NOMO-1 treated with dmso at 0.1 percent for 144 hours (cell line): ENCODE data around the gene PTPRN2.

Experiments
- DNase-seq: peaks from one replicate; lab custom pipeline; 2025; ENCODE audit not compliant: unreplicated experiment; lab: John Stamatoyannopoulos, UW

Gene PTPRN2

DNA sequence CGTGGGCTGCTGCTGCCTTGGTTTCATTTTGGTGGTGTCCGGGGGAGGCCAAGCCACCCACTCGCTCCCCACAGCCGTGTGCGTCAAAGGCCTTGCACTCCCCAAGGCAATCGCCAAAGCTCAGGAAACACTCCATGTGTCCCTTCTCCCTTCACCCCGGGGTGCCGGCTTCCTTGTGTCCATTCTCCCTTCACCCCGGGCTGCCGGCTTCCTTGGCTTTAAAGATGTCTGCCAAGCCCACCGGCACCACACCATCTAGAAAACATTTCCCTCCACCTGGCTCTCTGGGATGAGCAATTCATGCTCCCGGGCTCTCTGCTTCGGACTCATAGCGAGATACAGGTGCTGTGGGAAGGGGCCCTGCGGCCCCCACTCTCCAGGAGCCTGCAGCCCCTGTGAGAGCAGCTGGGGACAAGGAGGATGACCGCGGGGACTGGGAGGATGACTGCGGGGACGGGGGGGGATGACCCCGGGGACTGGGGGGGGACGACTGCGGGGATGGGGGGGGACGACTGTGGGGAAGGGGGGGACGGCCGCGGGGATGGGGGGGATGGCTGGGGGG lies 928.7 kb downstream of the PTPRN2 start:
- DNase-seq = no peak

DNA sequence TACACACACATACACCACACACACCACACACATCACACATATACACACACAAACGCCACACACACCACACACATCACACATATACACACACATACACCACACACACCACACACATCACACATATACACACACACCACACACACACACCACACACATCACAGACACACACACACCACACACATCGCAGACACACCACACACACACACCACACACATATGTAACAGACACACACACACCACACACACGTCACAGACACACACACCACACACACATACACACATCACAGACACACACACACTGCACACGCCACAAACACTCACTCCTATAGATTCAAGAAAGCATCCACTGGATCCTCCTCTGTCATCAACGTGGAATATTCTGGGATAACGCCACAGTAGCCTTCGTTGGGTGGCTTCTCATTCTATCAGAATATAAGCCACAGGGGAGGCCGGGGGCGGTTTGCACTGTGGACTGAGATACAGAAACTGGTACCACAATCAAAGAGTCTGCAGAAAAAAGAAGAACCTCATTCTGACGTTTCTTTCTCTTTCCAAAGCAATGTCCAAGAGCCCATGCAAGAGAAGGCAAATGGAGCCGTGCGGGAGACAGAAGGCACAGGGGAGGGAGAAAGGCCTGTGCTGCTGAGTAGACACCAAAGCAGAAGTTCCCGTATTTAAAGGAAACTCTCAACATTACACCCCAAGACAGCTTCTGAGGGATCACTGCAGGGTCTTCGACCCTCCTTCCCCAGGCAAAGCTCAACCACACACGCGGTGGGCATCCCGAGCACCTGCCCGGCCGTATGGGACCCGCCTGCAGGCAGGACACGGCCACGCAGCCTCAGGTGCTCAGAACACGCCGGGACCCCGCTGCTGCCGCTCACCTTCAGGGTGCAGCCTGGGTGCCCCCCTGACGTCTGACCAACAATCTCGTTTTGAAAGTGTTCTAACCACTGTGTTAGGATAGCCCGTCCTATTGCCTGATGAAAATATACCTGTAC lies 929.6 kb downstream of the PTPRN2 start:
- DNase-seq = peak; percentile 15

DNA sequence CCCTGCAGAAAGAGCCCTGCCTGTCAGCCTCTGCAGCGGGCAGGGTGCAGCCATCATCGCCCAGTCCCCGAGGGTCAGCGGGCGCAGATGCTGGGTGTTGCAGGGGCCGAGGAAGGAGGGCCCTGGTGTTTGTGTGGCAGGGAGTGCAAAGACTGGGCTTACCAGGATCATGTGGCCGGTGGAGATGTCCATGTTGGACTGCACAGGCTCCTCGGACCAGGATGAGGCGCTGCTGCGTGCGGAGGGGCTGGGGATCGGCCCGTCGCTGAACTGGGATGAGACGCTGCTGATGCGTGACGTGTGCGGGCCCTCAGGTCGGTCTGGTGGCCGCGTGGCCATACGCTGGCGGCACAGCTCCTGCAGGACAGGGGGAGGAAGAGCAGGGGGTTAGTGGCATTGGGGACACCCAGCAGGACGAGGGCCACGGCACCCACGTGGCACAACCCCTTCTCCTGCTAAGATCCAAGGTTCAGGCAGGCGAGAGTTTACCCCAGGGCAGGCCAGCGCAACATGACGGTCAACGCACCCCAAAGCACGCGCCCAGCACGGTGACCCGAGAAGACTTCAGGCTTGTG lies 931.3 kb downstream of the PTPRN2 start:
- DNase-seq = no peak

DNA sequence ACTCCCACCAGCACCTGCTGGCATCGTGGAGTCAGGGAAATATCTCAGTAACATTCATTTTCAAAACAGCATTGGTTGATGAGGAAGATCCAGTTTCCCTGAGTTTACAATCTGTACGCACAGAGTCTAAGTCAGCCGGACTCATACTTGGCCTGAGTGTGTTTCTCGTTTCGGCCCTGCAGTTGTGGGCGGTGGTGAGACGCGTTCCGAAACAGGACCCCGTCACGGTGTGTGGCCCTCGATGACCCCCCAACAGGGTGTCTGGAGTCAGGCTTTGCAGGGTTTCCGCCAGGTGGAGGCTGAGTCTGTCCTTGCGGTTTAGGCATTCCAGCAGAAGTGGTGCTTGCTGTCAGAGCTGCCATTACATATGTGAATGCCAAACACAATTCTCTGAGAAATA lies 933.3 kb downstream of the PTPRN2 start:
- no peak for DNase-seq

DNA sequence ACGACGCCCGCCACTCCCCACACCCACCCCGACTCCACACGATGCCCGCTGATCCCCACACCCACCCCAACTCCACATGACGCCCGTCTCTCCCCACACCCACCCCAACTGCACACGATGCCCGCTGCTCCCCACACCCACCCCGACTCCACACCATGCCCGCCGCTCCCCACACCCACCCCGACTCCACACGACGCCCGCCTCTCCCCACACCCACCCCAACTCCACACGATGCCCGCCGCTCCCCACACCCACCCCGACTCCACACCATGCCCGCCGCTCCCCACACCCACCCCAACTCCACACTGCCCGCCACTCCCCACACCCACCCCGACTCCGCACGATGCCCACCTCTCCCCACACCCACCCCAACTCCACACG lies 933.8 kb downstream of the PTPRN2 start:
- no peak for DNase-seq

DNA sequence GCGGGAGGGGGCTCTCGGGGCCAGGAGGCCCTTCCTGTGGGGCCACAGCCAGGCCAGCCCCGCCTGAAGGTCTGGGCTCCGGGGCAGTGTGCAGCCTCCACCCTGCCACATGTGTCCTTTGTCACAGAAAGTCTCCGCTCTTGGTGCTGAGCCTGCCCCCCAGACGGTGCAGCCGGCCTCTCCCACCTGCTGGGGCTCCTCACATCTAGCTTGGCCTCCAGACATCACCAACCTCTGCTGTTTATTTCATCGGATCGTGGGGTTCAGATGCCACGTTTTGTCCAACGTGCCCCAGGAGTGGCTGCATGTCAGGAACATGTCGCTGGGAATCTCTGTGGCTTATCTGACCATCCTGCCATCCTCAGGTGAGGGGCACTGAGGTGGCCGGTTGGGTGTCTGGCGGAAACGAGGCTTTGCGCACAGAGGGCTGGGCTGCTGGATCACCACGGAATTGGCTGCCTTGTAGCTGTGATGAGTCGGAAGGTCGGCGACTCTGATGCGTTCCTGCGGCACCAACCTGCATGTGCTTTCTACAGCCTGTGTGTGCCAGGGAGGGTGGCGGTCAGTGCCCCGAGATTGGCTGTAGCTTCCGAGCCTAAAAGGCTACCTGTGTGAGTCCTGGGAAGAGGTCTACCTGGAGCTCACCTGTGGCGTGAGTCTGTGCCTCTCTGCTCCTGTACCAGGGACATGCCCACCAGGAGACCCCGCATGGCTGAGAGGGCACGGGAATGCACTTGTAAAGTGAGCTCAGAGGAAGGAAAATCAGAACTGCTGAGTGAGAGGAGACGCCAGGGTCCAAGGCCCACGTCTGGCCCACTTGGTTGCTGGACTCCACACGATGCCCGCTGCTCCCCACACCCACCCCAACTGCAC lies 934.4 kb downstream of the PTPRN2 start:
- no peak for DNase-seq

DNA sequence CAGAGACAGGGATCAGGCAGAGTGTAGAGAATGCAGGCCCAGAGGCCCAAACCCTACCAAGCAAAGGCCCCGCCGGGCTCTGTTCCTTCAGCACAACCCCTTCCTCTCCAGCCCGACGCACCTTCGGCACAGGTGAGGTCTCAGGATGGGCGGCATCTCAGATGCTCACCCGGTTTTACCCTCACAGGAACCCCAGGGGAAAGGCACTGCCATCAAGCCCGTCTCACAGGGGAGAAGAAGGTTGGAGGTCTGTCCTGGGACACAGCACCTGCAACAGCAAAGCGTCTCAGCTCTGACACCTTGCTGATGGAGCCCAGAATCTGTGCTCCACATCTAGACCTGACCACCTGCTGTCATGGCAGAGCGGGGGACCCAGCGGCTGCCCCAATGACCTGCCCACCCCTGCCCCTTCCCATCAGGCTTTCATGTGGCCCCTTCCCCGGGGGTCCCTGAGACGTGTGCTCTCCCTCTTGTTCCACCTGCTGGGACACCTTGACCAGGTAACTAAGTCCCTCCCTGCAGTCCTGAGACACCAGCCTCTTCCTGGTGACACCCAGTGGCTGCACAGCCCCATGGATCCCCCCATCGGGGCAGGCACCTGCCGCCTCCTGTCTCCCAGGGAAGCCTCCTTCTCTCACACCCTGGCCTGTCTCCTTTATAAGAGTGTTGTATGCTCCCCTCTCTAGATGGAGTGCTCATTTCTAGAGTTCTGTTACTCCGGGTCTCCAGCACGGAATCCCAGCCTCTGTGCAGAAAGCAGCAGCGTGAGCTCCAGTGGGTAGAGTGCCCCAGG lies 935.3 kb downstream of the PTPRN2 start:
- DNase-seq = no peak

DNA sequence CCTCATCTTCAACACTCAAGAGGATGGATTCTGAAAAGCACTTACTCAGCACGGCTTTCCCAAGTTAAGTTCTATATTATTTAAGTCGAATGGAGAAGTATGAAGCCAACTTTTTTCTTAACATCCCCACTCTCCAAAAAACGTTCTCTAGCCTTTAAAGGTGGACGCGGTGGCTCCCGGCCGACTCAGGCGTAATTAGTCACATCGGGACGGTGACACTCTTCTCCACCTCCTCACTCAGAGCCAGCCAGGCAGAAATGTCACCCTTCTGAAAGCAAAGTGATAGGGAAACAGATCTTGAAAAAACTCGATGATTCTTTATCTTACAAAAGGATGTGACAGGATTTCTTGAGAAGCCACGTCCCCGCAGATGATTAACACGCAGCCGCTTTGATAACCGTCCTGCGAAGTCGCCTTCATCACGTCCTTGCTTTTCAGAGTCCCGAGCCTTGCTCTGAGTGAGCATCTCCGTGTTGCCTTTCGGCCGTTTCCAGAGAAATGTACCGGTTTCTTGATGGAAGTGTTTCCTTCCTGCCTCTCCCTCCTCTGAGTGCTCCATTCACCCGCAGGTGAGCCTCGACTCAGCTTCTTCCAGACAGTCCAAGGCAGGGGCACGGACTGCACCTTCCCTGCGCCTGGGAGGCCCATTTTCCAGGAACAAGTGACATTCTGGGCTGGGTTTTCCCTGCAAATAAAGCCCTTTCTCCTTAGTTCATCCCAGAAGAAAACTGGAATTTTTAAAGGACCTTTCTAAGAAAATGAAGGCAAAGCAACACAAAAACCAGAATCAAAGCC lies 936.1 kb downstream of the PTPRN2 start:
- DNase-seq = no peak

DNA sequence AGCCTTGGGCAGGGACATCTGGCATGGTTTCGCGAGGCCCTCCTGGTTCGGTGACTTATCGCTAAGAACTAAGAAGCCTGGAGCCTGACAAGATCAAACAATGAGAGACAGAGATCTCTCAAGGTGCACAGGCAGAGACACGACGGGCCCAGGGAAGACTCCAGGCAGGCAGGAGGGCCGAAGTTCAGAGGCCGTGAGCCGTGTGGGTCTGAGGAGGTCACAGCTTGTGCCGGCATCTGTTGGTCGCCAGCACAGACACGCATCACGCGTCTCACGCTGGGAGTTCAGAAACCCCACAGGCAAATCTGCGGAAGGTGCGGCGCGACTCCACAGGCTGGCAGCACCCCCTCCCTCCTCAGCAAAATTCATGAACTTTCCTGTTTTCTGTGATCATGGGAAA lies 936.8 kb downstream of the PTPRN2 start:
- DNase-seq = no peak

DNA sequence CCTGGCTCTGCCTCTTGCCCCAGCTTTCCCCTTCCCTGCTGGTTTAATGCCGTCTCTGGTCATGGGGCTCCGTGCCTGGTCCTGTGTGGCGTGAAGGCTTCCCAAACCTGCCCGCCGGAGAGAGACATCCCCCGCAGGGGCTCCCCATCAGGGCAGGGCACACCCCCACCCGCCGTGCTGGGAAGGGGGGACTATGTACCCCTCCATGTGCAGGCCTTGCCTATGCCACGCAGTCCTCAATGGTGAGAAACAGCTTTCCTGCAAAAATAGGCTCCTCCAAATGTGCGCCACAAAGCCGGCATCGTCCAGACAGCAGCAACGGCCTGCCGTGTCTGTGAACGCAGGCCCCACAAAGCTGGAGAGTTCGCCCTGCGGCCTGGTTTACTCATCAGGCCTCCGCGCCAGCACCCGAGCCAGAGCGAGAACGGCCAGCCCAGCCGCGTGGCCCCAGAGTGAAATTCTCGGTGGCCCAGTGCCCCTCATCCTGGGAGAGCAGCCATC lies 937.4 kb downstream of the PTPRN2 start:
- DNase-seq = no peak

DNA sequence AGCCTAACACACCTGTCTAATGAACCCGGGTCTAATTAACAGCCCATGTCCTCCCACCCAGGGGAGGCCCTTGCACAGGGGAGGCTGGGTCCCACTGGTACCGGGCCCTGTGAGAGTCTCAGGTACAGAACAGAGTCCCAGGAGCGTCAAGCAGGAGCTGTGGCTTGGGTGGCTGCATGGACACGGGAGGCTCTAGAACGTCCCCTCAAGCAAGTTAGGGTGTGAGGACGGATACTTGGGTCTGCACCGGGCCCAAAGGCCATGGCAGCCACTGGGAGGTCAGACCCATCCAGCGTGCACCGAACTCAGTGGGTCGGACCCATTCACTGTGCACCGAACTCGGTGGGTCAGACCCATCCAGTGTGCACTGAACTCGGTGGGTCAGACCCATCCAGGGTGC lies 941.1 kb downstream of the PTPRN2 start:
- DNase-seq = no peak

DNA sequence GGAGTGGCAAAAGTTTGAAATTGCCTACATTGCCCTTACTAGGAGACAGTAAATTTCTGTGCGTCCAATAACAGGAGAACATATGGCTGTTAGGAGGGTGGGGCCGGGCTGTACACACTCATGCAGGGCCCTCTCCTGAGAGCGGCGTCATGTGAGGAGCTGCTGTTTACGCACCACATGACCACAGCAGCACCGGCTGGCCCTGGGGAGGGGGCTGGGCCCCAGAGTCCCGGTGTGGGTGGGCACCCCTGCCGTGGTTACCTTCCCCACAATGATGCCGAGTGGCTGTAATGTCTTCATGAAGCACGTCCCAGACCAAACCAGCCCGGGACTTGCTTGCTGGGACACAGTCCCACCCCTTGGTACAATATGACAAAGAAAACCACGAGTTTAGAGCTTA lies 942.1 kb downstream of the PTPRN2 start:
- no peak for DNase-seq

DNA sequence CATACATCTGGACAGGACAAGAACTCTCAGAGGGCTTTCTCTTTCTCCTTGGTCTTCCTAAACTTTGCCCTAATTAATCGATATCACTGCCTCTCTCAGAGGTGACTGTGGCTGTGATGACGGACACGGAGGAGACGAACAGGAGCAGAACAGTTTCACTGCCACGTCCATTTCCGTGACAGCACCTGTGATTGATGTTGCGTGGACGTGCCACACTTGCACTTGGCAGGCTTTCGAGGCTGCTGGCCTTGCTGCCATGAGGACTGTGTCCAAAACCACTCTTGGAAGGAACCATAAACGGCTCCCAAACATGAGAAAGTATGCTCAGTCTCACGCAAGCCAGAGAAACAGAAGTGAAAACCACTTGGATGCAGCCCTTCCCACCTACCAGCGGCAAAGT lies 942.7 kb downstream of the PTPRN2 start:
- DNase-seq = no peak

DNA sequence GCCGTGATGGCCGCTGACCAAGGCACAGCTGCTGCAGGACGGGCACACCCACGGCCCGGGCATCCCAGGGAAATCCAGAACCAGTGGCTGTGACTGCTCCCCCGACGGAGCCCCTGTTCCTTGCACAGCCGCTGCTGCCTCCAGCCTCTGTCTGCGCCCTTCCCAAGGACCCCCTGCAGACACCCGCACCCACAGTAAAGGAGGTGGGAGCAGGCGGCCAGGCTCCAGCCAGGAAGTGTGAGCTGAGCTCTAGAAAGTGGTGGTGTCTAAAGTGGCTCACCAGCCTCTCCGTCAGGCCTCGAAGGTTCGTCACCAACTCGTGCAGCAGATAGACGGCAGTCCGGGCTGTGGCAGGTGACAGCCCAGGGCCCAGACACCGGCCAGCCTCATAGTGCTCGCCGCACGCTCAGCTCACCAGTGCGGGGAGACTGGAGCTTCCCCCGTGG lies 944.1 kb downstream of the PTPRN2 start:
- DNase-seq = no peak

DNA sequence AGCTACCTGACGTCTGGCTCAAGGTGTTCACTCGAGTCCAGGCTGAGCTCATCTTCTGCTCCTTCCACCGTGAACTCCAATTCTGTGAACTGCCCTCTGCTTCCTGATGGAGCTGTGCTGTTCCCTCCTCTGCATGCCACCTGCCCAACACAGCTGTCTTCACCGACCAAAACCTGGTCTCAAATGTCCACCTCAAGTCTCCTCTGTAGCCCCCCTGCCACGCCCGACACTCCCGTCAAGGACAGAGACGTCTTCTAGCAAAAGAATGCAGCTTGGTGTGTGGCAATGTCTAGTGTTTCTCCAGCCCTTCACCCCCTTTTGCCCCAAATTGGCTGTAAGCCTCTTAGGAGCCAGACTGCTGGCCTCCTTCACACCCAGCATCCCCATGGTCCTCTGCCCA lies 945.8 kb downstream of the PTPRN2 start:
- DNase-seq = no peak

DNA sequence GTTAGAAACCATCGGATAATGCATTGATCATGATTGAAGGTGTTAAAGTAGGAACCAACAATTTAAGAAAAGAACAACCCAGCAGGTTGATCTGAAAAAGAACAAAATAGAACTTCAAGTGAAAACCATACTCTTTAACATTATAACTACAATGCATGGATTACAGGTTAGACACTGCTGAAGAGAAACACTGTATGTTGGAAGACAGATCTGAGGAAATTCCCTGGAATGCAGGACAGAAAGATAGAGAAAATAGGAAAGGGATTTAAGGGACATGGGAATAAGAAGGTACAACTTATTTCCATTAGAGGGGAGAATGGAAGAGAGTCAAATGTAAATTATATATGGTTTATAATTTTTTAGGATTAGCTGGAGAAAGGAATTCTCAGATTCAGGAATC lies 947.5 kb downstream of the PTPRN2 start:
- no peak for DNase-seq

DNA sequence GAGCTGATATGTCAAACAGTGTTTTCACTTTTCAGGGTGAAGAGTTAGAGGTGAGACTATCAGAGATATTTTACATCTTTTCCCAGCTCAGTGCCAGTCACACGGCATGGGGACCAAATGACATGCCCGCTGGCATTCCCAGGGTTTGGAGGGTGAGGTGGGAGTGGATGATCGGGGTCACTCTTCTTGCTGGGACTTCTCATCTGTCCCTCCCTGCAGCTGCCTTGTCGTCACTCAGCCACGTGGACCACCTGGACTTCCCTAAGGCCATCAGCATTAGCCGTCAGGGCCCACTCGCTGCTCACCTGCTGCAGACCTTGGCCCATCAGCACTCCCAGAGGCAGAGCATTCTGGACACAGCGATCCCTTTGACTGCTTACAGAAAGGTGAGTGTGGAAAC lies 949.1 kb downstream of the PTPRN2 start:
- no peak for DNase-seq

DNA sequence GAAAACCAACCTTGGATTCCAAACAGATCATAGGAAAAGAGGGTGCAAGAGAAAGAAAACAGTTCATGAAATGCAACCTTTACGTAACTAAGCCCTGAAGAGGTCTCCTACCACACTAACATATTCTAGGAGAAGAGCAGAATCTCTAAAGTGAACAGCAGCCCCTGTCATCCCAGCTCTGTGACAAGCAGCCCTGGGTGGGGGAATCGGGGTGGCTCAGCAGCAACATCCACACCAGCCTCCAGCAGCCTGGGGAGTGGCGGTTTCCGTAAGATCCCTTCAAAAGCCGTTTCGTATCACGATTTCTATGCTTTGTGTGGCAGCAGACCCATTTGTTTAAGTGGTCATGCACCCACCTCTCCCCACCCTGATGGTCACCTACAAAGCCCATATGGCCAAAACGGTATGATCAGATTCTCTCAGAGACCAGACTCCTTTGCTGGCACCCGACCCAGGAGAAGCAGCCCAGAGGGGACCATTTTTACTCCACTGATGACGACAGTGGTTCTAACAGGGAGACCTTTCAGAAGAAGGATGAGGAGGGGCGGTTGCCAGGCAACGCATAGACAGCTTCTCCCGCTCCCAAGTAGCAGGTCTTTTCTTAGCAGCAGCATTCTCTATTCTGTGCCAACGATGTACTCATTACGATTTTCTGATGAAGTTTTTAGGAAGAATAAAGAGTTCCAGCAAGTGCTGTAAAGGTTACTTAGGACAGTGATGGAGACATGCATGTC lies 950.2 kb downstream of the PTPRN2 start:
- no peak for DNase-seq

DNA sequence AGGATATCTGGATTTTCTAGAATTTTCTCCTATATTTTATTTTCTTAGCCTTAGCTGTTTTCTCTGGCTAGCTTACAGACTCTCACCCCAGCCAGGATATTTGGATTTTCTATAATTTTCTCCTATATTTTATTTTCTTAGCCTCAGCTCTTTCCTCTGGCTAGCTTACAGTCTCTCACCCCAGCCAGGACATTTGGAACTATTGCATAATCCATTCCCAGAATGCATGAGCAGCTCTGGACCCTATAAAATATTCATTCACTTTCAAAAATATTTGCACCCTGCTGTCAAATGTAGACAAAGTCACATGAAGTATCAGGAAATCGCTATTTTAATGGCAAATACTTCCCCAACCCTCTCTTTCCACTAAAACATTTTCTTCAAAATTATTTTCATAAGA lies 952.0 kb downstream of the PTPRN2 start:
- DNase-seq = no peak
